Measurements from ENCODE around the gene BTNL2.

DNA sequence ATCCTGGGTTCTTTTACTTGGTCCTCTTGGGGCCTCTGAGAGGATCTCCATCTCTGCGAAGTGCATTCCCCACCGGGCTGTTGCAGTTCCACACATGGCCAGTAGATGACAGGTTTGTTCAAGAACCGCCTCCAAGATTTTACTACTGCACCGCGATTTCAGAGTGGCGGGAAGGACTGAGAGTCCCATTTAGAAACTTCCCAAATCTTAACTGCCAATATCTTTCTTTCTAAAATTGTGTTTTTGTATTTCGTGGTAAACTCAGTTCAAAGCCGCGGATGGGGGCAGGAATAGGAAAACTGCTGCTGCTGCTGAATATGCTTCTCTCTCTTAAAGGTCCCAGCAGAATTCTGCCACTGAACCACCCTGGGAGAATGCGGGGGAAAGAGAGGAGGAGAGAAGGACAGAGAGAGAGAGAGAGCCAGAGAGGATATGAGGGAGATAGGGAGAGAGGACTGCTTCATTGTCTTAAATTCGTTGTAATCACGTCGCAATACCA lies 8.6 kb upstream of the BTNL2 start:
- TF ChIP-seq, protein P1, sequence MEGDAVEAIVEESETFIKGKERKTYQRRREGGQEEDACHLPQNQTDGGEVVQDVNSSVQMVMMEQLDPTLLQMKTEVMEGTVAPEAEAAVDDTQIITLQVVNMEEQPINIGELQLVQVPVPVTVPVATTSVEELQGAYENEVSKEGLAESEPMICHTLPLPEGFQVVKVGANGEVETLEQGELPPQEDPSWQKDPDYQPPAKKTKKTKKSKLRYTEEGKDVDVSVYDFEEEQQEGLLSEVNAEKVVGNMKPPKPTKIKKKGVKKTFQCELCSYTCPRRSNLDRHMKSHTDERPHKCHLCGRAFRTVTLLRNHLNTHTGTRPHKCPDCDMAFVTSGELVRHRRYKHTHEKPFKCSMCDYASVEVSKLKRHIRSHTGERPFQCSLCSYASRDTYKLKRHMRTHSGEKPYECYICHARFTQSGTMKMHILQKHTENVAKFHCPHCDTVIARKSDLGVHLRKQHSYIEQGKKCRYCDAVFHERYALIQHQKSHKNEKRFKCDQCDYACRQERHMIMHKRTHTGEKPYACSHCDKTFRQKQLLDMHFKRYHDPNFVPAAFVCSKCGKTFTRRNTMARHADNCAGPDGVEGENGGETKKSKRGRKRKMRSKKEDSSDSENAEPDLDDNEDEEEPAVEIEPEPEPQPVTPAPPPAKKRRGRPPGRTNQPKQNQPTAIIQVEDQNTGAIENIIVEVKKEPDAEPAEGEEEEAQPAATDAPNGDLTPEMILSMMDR (IDR thresholded peaks at IDR 0.05; ENCODE audit: low read length) = peak; percentile 99
- TF ChIP-seq EZH2 (optimal IDR thresholded peaks at IDR 0.05; ENCODE audit: low read depth, low read length) (no peak), EZH2phosphoT487 (IDR thresholded peaks at IDR 0.05; ENCODE audit: low read length) (no peak)
